Chondrocyte (in vitro differentiated cells): ENCODE results near the gene ATP2B2. TPM values are rescaled to one million over a fixed set of nuclear protein-coding genes. Genes with fewer than 3 reads are reported as not detected.
"Not testable (repeated sequence)": the region's sequence is repeated elsewhere in the genome, so short reads cannot be mapped to it uniquely, and the experiment has no call there.

Source experiments
- DNase-seq: peaks from one replicate; pipeline ENCODE4 v3.0.0; 2021; ENCODE audit warnings: mixed read lengths, low spot score
- H3K27ac Mint-ChIP-seq: one replicate; pipeline ENCODE4 v1.8.0; 2021; ENCODE audit warnings: mild to moderate bottlenecking, moderate library complexity, mixed read lengths; ENCODE audit not compliant: unreplicated experiment
- H3K27me3 Mint-ChIP-seq: 2 replicates; pipeline ENCODE4 v1.8.0; 2021; ENCODE audit warnings: low read depth, mixed read lengths
- H3K36me3 Mint-ChIP-seq: 2 replicates; pipeline ENCODE4 v1.8.0; 2021; ENCODE audit warnings: low read depth, mixed read lengths
- H3K4me1 Mint-ChIP-seq: 2 replicates; pipeline ENCODE4 v1.8.0; 2021; ENCODE audit warnings: low read depth, mild to moderate bottlenecking, mixed read lengths
- H3K4me3 Mint-ChIP-seq: one replicate; pipeline ENCODE4 v1.8.0; 2021; ENCODE audit warnings: mild to moderate bottlenecking, moderate library complexity, mixed read lengths; ENCODE audit not compliant: unreplicated experiment
- H3K9me3 Mint-ChIP-seq: 2 replicates; pipeline ENCODE4 v1.8.0; 2021; ENCODE audit warnings: low read depth, mixed read lengths
- total RNA-seq: library from RNA; stranded (reverse); gene quantifications from 3 replicates; pipeline ENCODE4 v1.2.1, GENCODE V29; 2021
- TF ChIP-seq, protein P1 (sequence below): fragments of 200-600 bp; sonication (generic); IDR thresholded peaks from 2 replicates; pipeline ENCODE4 v1.5.0; 2021; ENCODE audit warnings: antibody characterized with exemption, mild to moderate bottlenecking, moderate library complexity

Gene ATP2B2
- total RNA-seq, 1 donor from 2014 or later: 0.25 TPM

- Mint-ChIP-seq H3K27ac (no peak overlapping the region), H3K27me3 (peaks cover 18% of the 10 kb centered on the region), H3K36me3 (peaks cover 2% of the 10 kb centered on the region), H3K4me3 (no peak overlapping the region), H3K9me3 (peaks cover 3% of the 10 kb centered on the region), H3K4me1 (peaks cover 12% of the 10 kb centered on the region)
- TF ChIP-seq, protein P1, sequence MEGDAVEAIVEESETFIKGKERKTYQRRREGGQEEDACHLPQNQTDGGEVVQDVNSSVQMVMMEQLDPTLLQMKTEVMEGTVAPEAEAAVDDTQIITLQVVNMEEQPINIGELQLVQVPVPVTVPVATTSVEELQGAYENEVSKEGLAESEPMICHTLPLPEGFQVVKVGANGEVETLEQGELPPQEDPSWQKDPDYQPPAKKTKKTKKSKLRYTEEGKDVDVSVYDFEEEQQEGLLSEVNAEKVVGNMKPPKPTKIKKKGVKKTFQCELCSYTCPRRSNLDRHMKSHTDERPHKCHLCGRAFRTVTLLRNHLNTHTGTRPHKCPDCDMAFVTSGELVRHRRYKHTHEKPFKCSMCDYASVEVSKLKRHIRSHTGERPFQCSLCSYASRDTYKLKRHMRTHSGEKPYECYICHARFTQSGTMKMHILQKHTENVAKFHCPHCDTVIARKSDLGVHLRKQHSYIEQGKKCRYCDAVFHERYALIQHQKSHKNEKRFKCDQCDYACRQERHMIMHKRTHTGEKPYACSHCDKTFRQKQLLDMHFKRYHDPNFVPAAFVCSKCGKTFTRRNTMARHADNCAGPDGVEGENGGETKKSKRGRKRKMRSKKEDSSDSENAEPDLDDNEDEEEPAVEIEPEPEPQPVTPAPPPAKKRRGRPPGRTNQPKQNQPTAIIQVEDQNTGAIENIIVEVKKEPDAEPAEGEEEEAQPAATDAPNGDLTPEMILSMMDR: no peak
- no peak for DNase-seq
Observed at GRCh38 chr3:10547841-10548783, 42.7 kb upstream of the ATP2B2 start.

DNA sequence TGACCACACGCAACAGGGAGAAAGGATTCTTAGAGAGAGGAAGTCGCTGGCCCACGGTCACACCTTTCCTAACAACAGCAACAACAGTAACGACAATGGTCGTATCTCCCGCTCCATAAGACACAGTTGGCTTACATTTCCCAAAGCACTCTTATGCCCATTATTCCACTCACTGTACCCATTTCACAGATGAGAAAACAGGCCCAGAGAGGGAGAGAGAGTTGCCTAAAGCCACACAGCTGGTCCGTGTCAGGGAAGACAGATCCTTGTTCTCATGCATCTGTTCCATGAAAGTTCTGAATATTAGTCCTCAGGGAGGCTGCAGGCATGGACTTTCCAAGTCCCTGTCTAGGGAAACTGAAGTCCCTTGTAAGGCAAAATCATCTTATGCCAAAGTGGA is 42.0 kb upstream of the ATP2B2 start:
- peaks cover 10% of the 10 kb centered on the region for H3K9me3 Mint-ChIP-seq

DNA sequence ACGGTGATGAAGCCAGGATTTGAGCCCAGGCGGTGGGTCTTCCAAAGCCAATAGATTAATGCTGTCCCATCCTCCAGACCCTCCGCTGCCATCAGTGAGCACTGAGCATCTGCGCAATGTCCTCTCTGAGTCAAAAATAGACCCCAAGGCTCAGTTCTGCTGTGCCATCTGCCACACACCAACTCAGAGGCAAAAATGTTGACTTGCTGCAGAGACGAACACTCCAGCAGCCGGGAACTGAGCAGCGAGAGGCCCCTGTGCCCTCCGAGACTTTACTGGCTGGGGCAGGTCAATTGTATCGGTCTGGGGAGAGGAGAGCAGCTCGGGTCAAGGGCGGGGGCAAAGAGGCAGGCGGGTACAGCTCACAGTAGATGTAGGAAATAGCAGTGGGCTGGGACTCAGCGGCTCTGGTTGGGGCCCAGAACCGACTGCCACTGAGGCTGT is 41.5 kb upstream of the ATP2B2 start:
- peaks cover 21% of the 10 kb centered on the region for H3K27me3 Mint-ChIP-seq
- H3K27ac Mint-ChIP-seq: no peak overlapping the region
- peaks cover 5% of the 10 kb centered on the region for H3K4me1 Mint-ChIP-seq
- no peak overlapping the region for H3K4me3 Mint-ChIP-seq
- TF ChIP-seq, protein P1: no peak
- peaks cover 15% of the 10 kb centered on the region for H3K9me3 Mint-ChIP-seq
- no peak for DNase-seq
- H3K36me3 Mint-ChIP-seq: peaks cover 5% of the 10 kb centered on the region

More for the DNA sequence above, 42.0 kb upstream of the ATP2B2 start:
- Mint-ChIP-seq H3K27ac (no peak overlapping the region), H3K4me1 (peaks cover 9% of the 10 kb centered on the region), H3K4me3 (no peak overlapping the region), H3K36me3 (peaks cover 5% of the 10 kb centered on the region), H3K27me3 (peaks cover 21% of the 10 kb centered on the region)
- no peak for DNase-seq
- TF ChIP-seq, protein P1: no peak

DNA sequence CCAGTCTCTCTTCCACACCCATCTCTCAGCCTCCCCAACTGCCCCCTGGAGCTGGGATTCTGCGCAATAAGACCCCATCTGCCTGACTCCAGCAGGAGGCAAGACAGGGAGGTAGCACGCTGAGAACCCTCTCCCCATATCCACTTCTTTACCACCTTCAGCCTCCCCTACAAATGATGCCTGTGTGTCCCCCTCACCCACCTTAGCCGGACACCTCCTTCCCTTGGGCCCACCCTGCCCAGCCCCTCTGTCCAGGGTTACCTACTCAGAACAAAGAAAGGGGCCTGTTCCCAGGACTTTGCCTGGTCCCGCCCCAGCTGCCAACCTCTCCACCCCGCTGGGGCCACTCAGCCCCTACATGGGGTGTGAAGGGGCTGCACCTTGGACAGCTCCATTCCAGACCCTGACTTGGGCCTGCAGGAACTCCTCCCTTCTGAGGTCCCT is 40.8 kb upstream of the ATP2B2 start:
- Mint-ChIP-seq H3K9me3 (peaks cover 21% of the 10 kb centered on the region), H3K4me1 (no peaks in the 10 kb centered on the region), H3K27ac (no peak overlapping the region), H3K36me3 (peaks cover 5% of the 10 kb centered on the region), H3K27me3 (peaks cover 21% of the 10 kb centered on the region), H3K4me3 (no peak overlapping the region)
- no peak for DNase-seq
- TF ChIP-seq, protein P1: no peak

- Mint-ChIP-seq H3K4me1 (no peaks in the 10 kb centered on the region), H3K36me3 (peaks cover 3% of the 10 kb centered on the region), H3K27ac (no peak overlapping the region), H3K27me3 (peaks cover 21% of the 10 kb centered on the region), H3K9me3 (peaks cover 33% of the 10 kb centered on the region), H3K4me3 (no peak overlapping the region)
- no peak for DNase-seq
- TF ChIP-seq, protein P1: no peak
Observed at GRCh38 chr3:10542518-10542917, 37.1 kb upstream of the ATP2B2 start.

- not testable (repeated sequence) for H3K36me3 Mint-ChIP-seq, H3K4me1 Mint-ChIP-seq, H3K27ac Mint-ChIP-seq, H3K4me3 Mint-ChIP-seq, DNase-seq
- H3K27me3 Mint-ChIP-seq: peaks cover 30% of the 10 kb centered on the region
- peaks cover 33% of the 10 kb centered on the region for H3K9me3 Mint-ChIP-seq
Observed at GRCh38 chr3:10540347-10540746, 35.0 kb upstream of the ATP2B2 start.
